ENCODE measurements around the gene PRR5L. TPM values are rescaled to one million over a fixed set of nuclear protein-coding genes. Genes with fewer than 3 reads are reported as not detected.

Gene PRR5L
- total and polyA plus RNA-seq, 2 experiments from 2014 or later, result 3.1 to 8.9 TPM

GRCh38 chr11:36361472-36361871 is 65.4 kb downstream of the PRR5L start:
- DNase-seq (ENCODE audit: low spot score) (no peak), ATAC-seq (no peak)
- no peaks in the 10 kb centered on the region for H4K20me1 ChIP-seq (replicated peaks; ENCODE audit: insufficient read depth)
- no peaks in the 10 kb centered on the region for H3K9me2 ChIP-seq (ENCODE audit: insufficient read depth)
- peaks cover 7% of the 10 kb centered on the region; the same call in 1 of the 2 replicates for H3K27me3 ChIP-seq (ENCODE audit: insufficient read depth)
- H3K4me1 Mint-ChIP-seq, result peaks cover 25% of the 10 kb centered on the region
- no peak for TF ChIP-seq ETS1 (IDR thresholded peaks at IDR 0.05)
- no peak for TF ChIP-seq REST (IDR thresholded peaks at IDR 0.05; ENCODE audit: unreplicated experiment)
- TF ChIP-seq JUNB (IDR thresholded peaks at IDR 0.05; ENCODE audit: unreplicated experiment), result no peak
- no peak for TF ChIP-seq EZH2 (IDR thresholded peaks at IDR 0.05; ENCODE audit: low read depth, unreplicated experiment)
- TF ChIP-seq ZNF114 (CRISPR knock-in tag; IDR thresholded peaks at IDR 0.05), result no peak
- TF ChIP-seq ZNF462 (CRISPR knock-in tag; IDR thresholded peaks at IDR 0.05), result no peak
- TF ChIP-seq CREB1 (CRISPR knock-in tag; IDR thresholded peaks at IDR 0.05; ENCODE audit: low read depth), result no peak
- no peak for TF ChIP-seq POLR2AphosphoS5 (IDR thresholded peaks at IDR 0.05; ENCODE audit: low read depth)
- TF ChIP-seq ZNF331 (CRISPR knock-in tag; IDR thresholded peaks at IDR 0.05; ENCODE audit: low read depth), result no peak
- no peak for TF ChIP-seq STAT1 (IDR thresholded peaks at IDR 0.05; ENCODE audit: unreplicated experiment)
- H3K27ac ChIP-seq (ENCODE audit: low read depth), result no peak overlapping the region
- H3K36me3 Mint-ChIP-seq (ENCODE audit: low read depth), result no peaks in the 10 kb centered on the region
- H3K4me1 ChIP-seq (ENCODE audit: insufficient read depth), result peaks cover 6% of the 10 kb centered on the region; the same call in 1 of the 2 replicates
- H3F3A ChIP-seq (replicated peaks; ENCODE audit: low read depth), result no peaks in the 10 kb centered on the region
- H3K4me3 ChIP-seq, result no peak overlapping the region
- peaks cover 4% of the 10 kb centered on the region for H3K27me3 Mint-ChIP-seq (ENCODE audit: insufficient read depth, low read depth, poor library complexity)
- no peak overlapping the region for H3K27ac Mint-ChIP-seq
- H3K4me2 ChIP-seq, result peak overlapping the region; percentile 20; the same call in 1 of the 2 replicates
- H3K79me2 ChIP-seq (replicated peaks; ENCODE audit: insufficient read depth), result no peaks in the 10 kb centered on the region
- no peaks in the 10 kb centered on the region for H3K9me3 Mint-ChIP-seq
- peak overlapping the region; percentile 36 for H3K4me3 Mint-ChIP-seq
- H2AFZ ChIP-seq, result no peak overlapping the region
- no peaks in the 10 kb centered on the region for H3K36me3 ChIP-seq (ENCODE audit: insufficient read depth)

Measured in GM23338 (cell line).